Choroid plexus epithelial cell (primary cell): Measurements from ENCODE around the gene VDAC2.
A peak's percentile ranks its signal among the peaks of the same experiment; 100 is the strongest.
"Not testable (repeated sequence)": the region's sequence is repeated elsewhere in the genome, so short reads cannot be mapped to it uniquely, and the experiment has no call there.

ENCODE experiments used
- DNase-seq: peaks from one replicate; pipeline ENCODE4 v3.0.0-alpha.2; 2010; ENCODE audit warnings: low read depth
- H3K4me3 ChIP-seq: 2 replicates; pipeline ENCODE4 v1.5.1; 2011; ENCODE audit warnings: low read depth, mild to moderate bottlenecking, control low read depth, low read length, moderate library complexity
- TF ChIP-seq, protein P1 (sequence below): conservative IDR thresholded peaks from 2 replicates; pipeline ENCODE4 v1.5.1; 2011; ENCODE audit warnings: low read depth, mild to moderate bottlenecking, control low read depth, inconsistent platforms, low read length, moderate library complexity

The VDAC2 gene

DNA sequence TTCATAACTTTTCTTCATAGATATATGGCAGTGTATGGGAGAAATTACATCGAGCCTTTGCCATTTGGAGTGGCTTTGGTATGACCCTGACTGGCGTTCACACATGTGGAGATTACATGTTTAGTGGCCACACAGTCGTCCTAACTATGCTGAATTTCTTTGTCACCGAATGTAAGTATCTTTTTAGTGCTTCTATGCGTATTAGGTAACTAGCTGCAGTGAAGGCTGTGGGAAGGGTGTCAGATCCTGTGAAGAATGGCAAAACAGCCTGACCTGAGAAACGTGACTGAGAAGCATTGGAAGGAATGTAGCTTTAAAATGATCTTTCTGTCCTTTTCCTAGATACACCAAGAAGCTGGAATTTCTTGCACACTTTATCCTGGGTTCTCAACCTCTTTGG lies 34.5 kb upstream of the VDAC2 start:
- TF ChIP-seq, protein P1, sequence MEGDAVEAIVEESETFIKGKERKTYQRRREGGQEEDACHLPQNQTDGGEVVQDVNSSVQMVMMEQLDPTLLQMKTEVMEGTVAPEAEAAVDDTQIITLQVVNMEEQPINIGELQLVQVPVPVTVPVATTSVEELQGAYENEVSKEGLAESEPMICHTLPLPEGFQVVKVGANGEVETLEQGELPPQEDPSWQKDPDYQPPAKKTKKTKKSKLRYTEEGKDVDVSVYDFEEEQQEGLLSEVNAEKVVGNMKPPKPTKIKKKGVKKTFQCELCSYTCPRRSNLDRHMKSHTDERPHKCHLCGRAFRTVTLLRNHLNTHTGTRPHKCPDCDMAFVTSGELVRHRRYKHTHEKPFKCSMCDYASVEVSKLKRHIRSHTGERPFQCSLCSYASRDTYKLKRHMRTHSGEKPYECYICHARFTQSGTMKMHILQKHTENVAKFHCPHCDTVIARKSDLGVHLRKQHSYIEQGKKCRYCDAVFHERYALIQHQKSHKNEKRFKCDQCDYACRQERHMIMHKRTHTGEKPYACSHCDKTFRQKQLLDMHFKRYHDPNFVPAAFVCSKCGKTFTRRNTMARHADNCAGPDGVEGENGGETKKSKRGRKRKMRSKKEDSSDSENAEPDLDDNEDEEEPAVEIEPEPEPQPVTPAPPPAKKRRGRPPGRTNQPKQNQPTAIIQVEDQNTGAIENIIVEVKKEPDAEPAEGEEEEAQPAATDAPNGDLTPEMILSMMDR = no peak
- no peak for DNase-seq
- no peak overlapping the region for H3K4me3 ChIP-seq

DNA sequence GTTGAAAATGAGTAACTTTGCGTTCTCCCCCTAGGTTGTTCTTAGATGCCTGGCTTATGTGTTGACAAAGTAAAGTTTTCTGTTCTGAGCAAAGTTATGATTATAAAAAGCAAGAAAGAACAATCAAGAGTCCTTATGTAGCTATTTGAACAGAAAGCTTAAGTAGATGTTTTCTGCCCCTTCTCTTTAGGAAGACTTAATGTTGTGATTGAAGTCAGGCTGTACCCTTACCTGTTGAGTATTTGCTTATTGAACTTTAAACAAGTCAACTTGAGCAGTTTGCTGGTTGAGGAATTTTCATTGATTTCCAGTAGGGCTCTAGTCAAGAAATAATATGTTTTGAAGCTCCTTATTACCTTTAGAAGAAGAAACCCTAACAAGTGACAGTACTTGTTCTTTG lies 33.9 kb upstream of the VDAC2 start:
- no peak for DNase-seq
- TF ChIP-seq, protein P1 = no peak
- H3K4me3 ChIP-seq = no peak overlapping the region

DNA sequence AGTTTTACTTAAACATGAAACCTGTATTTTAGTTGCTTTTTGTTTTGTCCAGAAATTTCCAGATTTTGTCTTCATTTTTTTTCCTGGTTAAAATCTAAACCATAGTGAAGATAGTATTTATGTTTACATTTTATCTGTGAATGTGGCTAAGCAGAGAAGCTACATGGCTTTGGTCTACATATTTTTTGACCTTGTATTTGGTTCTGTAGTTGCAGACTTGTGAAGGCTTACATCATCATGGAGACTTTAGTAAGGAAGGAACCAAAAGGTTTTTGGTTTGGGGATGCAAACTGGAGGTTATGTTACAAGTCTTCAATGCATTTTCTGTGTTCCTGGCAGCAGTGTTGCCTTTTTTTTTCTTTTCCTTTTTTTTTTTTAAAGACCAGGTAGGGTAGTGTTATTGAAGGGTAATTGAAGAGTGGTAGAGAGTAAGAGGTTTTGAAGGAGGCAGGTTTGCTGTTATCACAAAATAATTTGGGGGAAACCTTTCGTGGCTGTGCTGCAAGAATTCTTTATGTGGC lies 30.9 kb upstream of the VDAC2 start:
- H3K4me3 ChIP-seq = no peak overlapping the region
- DNase-seq = peak; percentile 21
- TF ChIP-seq, protein P1 = no peak

DNA sequence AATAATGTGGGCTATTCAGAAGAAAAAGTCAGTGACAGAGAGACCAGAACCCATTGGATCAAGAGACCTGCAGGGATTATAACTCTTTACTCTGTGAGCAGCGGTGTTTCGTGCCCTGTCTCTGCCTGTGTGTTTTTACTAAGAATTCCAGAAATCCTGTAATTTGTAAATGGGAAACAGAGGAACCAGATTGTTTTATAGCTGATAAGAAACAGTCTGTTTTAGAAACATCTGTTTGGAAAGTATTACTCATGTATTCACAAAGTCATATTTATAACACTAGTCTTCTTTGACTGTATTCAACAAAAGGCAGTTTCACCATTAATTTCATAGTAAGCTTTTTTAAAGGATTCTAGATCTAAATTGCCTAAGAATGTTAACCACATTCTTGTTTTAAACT lies 30.0 kb upstream of the VDAC2 start:
- peak; percentile 24 for DNase-seq
- TF ChIP-seq, protein P1 = no peak
- H3K4me3 ChIP-seq = no peak overlapping the region

DNA sequence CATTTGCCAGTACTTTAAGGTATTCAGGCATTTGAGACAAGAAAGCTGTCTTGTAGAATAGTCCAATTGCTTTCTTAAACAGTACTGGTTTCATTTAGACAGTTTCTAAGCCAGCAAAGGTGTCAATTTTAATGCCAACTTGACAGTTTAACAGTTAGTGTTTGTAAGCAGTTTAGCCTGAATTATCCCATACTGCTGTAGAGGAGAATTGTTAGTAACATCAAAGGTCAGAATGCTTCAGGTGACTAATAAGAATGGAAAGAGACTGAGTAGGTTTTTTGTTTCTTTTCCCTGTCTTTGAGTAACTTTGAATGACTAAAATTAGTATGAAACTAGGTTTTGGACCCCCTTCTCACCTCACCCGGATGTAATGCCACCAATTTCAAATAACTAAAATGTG lies 29.5 kb upstream of the VDAC2 start:
- no peak for DNase-seq
- TF ChIP-seq, protein P1 = no peak
- no peak overlapping the region for H3K4me3 ChIP-seq

DNA sequence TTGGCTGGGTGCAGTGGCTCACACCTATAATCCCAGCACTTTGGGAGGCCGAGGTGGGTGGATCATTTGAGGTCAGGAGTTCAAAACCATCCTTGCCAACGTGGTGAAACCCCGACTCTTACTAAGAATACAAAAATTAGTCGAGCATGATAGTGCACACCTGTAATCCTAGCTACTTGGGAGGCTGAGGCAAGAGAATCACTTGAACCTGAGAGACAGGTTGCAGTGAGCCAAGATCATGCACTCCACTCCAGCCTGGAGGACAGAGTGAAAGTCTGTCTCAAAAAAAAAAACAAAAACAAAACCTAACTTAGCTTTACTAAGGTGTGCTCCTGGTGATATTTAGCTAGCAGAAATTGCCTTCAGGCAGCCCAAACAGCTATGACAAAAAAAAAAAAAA lies 24.3 kb upstream of the VDAC2 start:
- TF ChIP-seq, protein P1 = no peak
- no peak for DNase-seq
- no peak overlapping the region for H3K4me3 ChIP-seq

DNA sequence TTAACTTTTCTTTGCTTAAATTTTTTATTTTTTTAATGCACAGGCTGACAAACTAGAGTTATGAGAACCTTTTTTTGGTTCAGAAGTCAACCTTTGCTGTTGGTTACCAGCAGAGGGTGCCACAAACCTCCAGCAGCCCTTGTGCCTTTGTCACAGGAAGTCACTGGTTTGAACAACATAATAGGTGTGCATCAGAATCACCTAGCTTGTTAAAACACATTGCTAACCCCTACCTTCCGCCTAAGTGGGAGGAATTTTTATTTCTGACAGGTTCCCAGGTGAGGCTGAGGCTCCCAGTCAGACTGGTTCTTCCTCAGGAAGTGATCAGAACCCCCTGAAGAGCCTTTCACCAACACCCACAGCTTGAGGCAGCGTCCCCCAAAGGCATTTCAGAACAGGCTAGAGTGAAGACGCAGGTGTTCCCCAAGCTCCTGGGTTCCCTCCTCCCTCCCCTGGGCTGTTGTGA lies 22.6 kb upstream of the VDAC2 start:
- H3K4me3 ChIP-seq = no peak overlapping the region
- TF ChIP-seq, protein P1 = peak; percentile 86
- peak; percentile 82 for DNase-seq

DNA sequence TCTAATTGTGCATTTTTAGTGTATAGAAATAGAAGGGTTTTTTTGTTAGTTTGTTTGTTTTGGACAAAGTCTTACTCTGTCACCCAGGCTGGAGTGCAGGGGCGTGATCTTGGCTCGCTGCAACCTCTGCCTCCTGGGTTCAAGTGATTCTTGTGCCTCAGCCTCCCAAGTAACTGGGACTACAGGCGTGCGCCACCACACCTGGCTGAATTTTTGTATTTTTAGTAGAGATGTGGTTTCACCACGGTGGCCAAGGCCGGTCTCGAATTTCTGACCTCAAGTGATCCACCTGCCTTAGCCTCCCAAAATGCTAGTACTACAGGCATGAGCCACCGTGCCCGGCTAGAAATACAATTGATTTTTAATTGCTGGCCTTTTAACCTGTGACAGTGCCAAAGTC lies 22.1 kb upstream of the VDAC2 start:
- DNase-seq, H3K4me3 ChIP-seq: not testable (repeated sequence)
